Activated CD4-positive, alpha-beta T cell treated with anti-CD3 and anti-CD28 coated beads, Interleukin-2, amount 10 ng/mL, durations not matched to agents 7 days and 5 days (primary cell): ENCODE data around the gene TIMM50. TPM values are rescaled to one million over a fixed set of nuclear protein-coding genes. Genes with fewer than 3 reads are reported as not detected.

Experiments used
- CTCF ChIA-PET: fragments of 350-600 bp; sonication (Branson Sonifier 250); formaldehyde crosslinking; loops from one replicate; lab custom pipeline; 2021; ENCODE audit warnings: antibody characterized with exemption; lab: Charles Lee
- POLR2A ChIA-PET: fragments of 350-600 bp; sonication (Branson Sonifier 250); formaldehyde crosslinking; loops from one replicate; lab custom pipeline; 2021; ENCODE audit warnings: antibody characterized with exemption; lab: Charles Lee
- DNase-seq: peaks from one replicate; pipeline ENCODE4 v3.0.0-alpha.2; 2020
- H3K27ac Mint-ChIP-seq: one replicate; pipeline ENCODE4 v1.8.0; 2021; ENCODE audit warnings: mild to moderate bottlenecking, moderate library complexity, mixed read lengths
- H3K27me3 Mint-ChIP-seq: one replicate; pipeline ENCODE4 v1.8.0; 2021; ENCODE audit warnings: mixed read lengths
- H3K36me3 Mint-ChIP-seq: one replicate; pipeline ENCODE4 v1.8.0; 2021; ENCODE audit warnings: low read depth, mixed read lengths
- H3K4me1 Mint-ChIP-seq: one replicate; pipeline ENCODE4 v1.8.0; 2021; ENCODE audit warnings: mixed read lengths
- H3K4me3 Mint-ChIP-seq: one replicate; pipeline ENCODE4 v1.8.0; 2021; ENCODE audit warnings: mild to moderate bottlenecking, moderate library complexity, mixed read lengths
- H3K9me3 Mint-ChIP-seq: one replicate; pipeline ENCODE4 v1.8.0; 2021; ENCODE audit warnings: mixed read lengths
- total RNA-seq, 2 experiments: library from RNA; stranded (reverse); gene quantifications; one replicate each; pipeline ENCODE4 v1.2.3, GENCODE V29; 2021

The TIMM50 gene
- total RNA-seq, 2 experiments from 2014 or later, result 45.7 to 56.8 TPM

GRCh38 chr19:39531834-39532232 lies 51.2 kb downstream of the TIMM50 start:
- peak overlapping the region; percentile 90 for H3K4me3 Mint-ChIP-seq
- peaks cover 26% of the 10 kb centered on the region for H3K4me1 Mint-ChIP-seq
- H3K27me3 Mint-ChIP-seq, result no peaks in the 10 kb centered on the region
- POLR2A ChIA-PET, result interaction anchor here (0.6 kb wide), 1 partner anchor 53 kb away, joined by 3 read pairs; no protein-coding TSS in a partner anchor
- CTCF ChIA-PET, result interaction anchor here (0.7 to 2.1 kb wide), 11 partner anchors 14 to 468 kb away, joined by 3 to 12 read pairs (median 4); no protein-coding TSS in a partner anchor
- peak overlapping the region; percentile 83 for H3K27ac Mint-ChIP-seq
- H3K36me3 Mint-ChIP-seq, result peaks cover 8% of the 10 kb centered on the region
- H3K9me3 Mint-ChIP-seq, result no peaks in the 10 kb centered on the region
- DNase-seq, result no peak

DNA sequence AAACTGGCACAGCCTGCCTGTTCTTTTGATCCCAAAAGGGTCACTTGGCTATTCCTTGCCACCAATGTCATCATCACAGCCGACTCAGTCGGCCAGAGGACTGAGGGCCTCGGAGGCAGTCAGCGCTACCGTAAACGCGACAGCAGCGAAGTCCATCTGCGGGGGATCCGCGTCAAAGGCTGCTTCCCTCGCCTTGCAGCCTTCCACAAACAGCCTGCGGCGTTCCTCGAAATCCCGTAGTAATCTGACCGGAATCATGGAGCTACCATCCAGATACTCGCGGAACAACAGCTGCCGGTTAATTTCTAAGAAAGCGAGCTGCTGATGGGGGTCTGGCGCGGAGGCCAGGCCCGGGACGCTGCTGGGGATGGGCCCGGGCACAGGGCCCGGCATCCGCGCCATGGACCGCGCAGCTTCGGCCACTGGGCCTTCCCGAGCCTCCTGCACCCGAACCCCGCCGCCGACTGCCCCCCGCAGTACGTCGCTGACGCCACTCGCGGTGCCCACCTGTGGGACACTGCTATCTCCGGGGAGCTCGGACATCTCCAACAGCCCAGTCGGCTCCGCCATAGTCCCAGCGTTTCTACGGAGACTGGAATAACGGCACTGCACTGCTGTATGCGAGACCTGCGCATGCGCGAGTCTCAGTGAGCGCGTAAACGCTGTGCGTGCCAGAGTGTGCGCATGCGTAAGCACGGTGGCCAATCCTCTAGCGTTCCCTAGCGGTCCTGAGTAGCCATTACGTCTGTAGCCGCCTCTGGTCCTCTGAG lies 51.8 kb downstream of the TIMM50 start, which contains the start of gene EID2B:
Gene EID2B, minus strand, starts transcription at position 620 of the 770 bp plus-strand sequence. Its CDS starts 50 bp downstream, at position 570.
- peak; percentile 96 for DNase-seq
- ChIA-PET CTCF (interaction anchor here (0.6 to 2.1 kb wide), 18 partner anchors 8 to 469 kb away, joined by 3 to 12 read pairs (median 3); no protein-coding TSS in a partner anchor), POLR2A (interaction anchor here (0.6 kb wide), 1 partner anchor 54 kb away, joined by 3 read pairs; no protein-coding TSS in a partner anchor)
- H3K36me3 Mint-ChIP-seq, result peaks cover 8% of the 10 kb centered on the region
- no peaks in the 10 kb centered on the region for H3K27me3 Mint-ChIP-seq
- H3K27ac Mint-ChIP-seq, result peak within 1 kb of the TSS; percentile 88
- peak within 1 kb of the TSS; percentile 90 for H3K4me3 Mint-ChIP-seq
- no peaks in the 10 kb centered on the region for H3K9me3 Mint-ChIP-seq
- H3K4me1 Mint-ChIP-seq, result peaks cover 28% of the 10 kb centered on the region

DNA sequence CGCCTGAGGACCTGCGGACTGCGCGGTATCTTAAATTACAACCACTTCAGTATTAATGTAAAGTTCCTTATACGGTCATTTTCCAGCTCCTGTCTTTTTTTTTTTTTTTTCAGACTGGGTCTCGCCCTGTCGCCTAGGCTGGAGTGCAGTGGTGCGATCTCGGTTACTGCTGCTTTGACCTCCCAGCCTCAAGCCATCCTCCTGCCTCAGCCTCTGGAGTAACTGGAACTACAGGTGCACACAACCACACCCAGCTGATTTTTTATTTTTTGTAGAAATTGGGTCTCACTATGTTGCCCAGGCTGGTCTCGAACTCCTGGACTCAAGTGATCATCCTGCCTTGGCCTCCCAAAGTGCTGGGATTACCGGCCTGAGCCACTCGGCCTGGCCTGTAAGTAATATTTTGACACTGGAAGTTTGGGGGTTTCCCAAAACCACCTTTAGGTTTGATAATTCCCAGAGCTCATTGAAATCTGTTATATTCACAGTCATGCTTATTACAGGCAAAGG lies 52.4 kb downstream of the TIMM50 start:
- H3K27ac Mint-ChIP-seq, result peak overlapping the region; percentile 88

DNA sequence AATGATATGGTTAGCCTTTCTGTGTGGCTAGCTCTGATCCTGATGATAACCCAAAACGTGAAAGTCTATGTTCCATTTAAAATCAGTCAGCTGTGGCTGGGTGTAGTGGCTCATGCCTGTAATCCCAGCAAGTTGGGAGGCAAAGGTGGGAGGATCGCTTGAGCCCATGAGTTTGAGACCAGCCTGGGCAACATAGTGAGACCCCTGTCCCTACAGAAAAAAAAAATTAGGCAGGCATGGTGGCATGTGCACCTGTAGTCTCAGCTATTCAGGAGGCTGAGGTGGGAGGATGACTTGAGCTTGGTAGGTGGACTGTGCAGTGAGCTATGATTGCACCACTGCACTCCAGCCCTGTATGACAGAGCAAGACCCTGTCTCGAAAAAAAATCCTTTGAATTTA lies 53.2 kb downstream of the TIMM50 start:
- H3K27ac Mint-ChIP-seq, result no peak overlapping the region
- peaks cover 40% of the 10 kb centered on the region for H3K4me1 Mint-ChIP-seq
- ChIA-PET CTCF (interaction anchor here (0.6 to 2.1 kb wide), 7 partner anchors 8 to 143 kb away, joined by 3 to 12 read pairs (median 4); no protein-coding TSS in a partner anchor), POLR2A (interaction anchor here (0.6 to 0.9 kb wide), 3 partner anchors 53 to 199 kb away, joined by 3 to 8 read pairs (median 3); partner anchors contain the start of genes RPS16 and TIMM50)
- H3K4me3 Mint-ChIP-seq, result no peak overlapping the region
- no peaks in the 10 kb centered on the region for H3K9me3 Mint-ChIP-seq
- no peak for DNase-seq
- no peaks in the 10 kb centered on the region for H3K27me3 Mint-ChIP-seq
- peaks cover 10% of the 10 kb centered on the region for H3K36me3 Mint-ChIP-seq

More for the DNA sequence above, 52.4 kb downstream of the TIMM50 start:
- ChIA-PET POLR2A (interaction anchor here (0.9 kb wide), 1 partner anchor 97 kb away, joined by 3 read pairs; the partner anchor contains the start of gene RPS16), CTCF (interaction anchor here (0.6 to 2.1 kb wide), 14 partner anchors 8 to 274 kb away, joined by 3 to 12 read pairs (median 4); no protein-coding TSS in a partner anchor)
- Mint-ChIP-seq H3K27me3 (no peaks in the 10 kb centered on the region), H3K4me1 (peaks cover 35% of the 10 kb centered on the region), H3K9me3 (no peaks in the 10 kb centered on the region), H3K36me3 (peaks cover 10% of the 10 kb centered on the region), H3K4me3 (peak overlapping the region; percentile 90)
- DNase-seq, result no peak

GRCh38 chr19:39539165-39539517 lies 58.5 kb downstream of the TIMM50 start:
- peaks cover 10% of the 10 kb centered on the region for H3K36me3 Mint-ChIP-seq
- peak overlapping the region; percentile 97 for H3K4me3 Mint-ChIP-seq
- no peaks in the 10 kb centered on the region for H3K27me3 Mint-ChIP-seq
- H3K9me3 Mint-ChIP-seq, result no peaks in the 10 kb centered on the region
- peak overlapping the region; percentile 92 for H3K27ac Mint-ChIP-seq
- ChIA-PET CTCF (interaction anchor here (0.6 kb wide), 1 partner anchor 782 kb away, joined by 3 read pairs; no protein-coding TSS in a partner anchor), POLR2A (interaction anchor here (1.2 kb wide), 1 partner anchor 104 kb away, joined by 4 read pairs; the partner anchor contains the start of gene RPS16)
- H3K4me1 Mint-ChIP-seq, result peaks cover 58% of the 10 kb centered on the region
- no peak for DNase-seq

- ChIA-PET CTCF (interaction anchor here (0.6 kb wide), 1 partner anchor 782 kb away, joined by 3 read pairs; no protein-coding TSS in a partner anchor), POLR2A (interaction anchor here (1.2 kb wide), 1 partner anchor 104 kb away, joined by 4 read pairs; the partner anchor contains the start of gene RPS16)
- Mint-ChIP-seq H3K9me3 (no peaks in the 10 kb centered on the region), H3K36me3 (peaks cover 10% of the 10 kb centered on the region), H3K4me1 (peaks cover 64% of the 10 kb centered on the region), H3K27ac (peak within 1 kb of the TSS; percentile 94), H3K4me3 (peak within 1 kb of the TSS; percentile 97), H3K27me3 (no peaks in the 10 kb centered on the region)
- peak; percentile 94 for DNase-seq
These were observed 59.1 kb downstream of the TIMM50 start, which contains the start of gene EID2 for GRCh38 chr19:39539518-39540332. TSS of gene EID2 (minus strand) at chr19:39540161. CDS start at chr19:39540079, 82 bp downstream.

- peaks cover 67% of the 10 kb centered on the region for H3K4me1 Mint-ChIP-seq
- CTCF ChIA-PET, result no interaction called here
- POLR2A ChIA-PET, result no interaction called here
- DNase-seq, result no peak
- H3K4me3 Mint-ChIP-seq, result peak overlapping the region; percentile 97
- H3K36me3 Mint-ChIP-seq, result peaks cover 10% of the 10 kb centered on the region
- H3K9me3 Mint-ChIP-seq, result no peaks in the 10 kb centered on the region
- H3K27ac Mint-ChIP-seq, result peak overlapping the region; percentile 94
- no peaks in the 10 kb centered on the region for H3K27me3 Mint-ChIP-seq
These were observed 59.7 kb downstream of the TIMM50 start for GRCh38 chr19:39540333-39540673.

Other genes with a start within 250 kb of the TIMM50 start
- not detected for gene IFNL3, start 235.8 kb upstream of the TIMM50 start, total RNA-seq
- not detected for gene IFNL4, start 232.0 kb upstream of the TIMM50 start, total RNA-seq
- not detected for gene IFNL2, start 212.4 kb upstream of the TIMM50 start, total RNA-seq
- gene IFNL1, start 184.4 kb upstream of the TIMM50 start, total RNA-seq, result not detected
- 1 to 10 TPM; 6.4 to 6.5 TPM for gene LRFN1, start 160.0 kb upstream of the TIMM50 start, total RNA-seq
- 100 to 1,000 TPM; 577 to 668 TPM for gene GMFG, start 144.8 kb upstream of the TIMM50 start, total RNA-seq
- gene SAMD4B, start 138.4 kb upstream of the TIMM50 start, total RNA-seq, result 10 to 100 TPM; 40.2 to 45.6 TPM
- 10 to 100 TPM; 43.8 to 44.5 TPM for gene PAF1, start 89.7 kb upstream of the TIMM50 start, total RNA-seq
- gene MED29, start 89.5 kb upstream of the TIMM50 start, total RNA-seq, result 10 to 100 TPM; 34.9 to 40.1 TPM
- gene ZFP36, start 74.0 kb upstream of the TIMM50 start, total RNA-seq, result 10 to 100 TPM; 92.5 to 93.4 TPM
- 10 to 100 TPM; 74.4 to 77.9 TPM for gene PLEKHG2, start 68.2 kb upstream of the TIMM50 start, total RNA-seq
- 1,000 to 10,000 TPM; 2,465 to 3,009 TPM for gene RPS16, start 44.9 kb upstream of the TIMM50 start, total RNA-seq
- 100 to 1,000 TPM; 144 to 150 TPM for gene SUPT5H, start 35.3 kb upstream of the TIMM50 start, total RNA-seq
- under 1 TPM in 1 of 2 experiments, not detected in 1; 0.35 TPM for gene DLL3, start 18.1 kb downstream of the TIMM50 start, total RNA-seq
- gene SELENOV, start 34.3 kb downstream of the TIMM50 start, total RNA-seq, result not detected
- 1 to 10 TPM; 3.4 to 5.1 TPM for gene EID2B, start 52.0 kb downstream of the TIMM50 start, total RNA-seq
- gene EID2, start 59.3 kb downstream of the TIMM50 start, total RNA-seq, result 10 to 100 TPM; 17.2 to 20.3 TPM
- not detected for gene LGALS13, start 121.7 kb downstream of the TIMM50 start, total RNA-seq
- not detected for gene LGALS16, start 175.1 kb downstream of the TIMM50 start, total RNA-seq
- gene LGALS14, start 223.6 kb downstream of the TIMM50 start, total RNA-seq, result not detected